ENCODE data around the gene INTS1.
"Not testable (repeated sequence)": the region's sequence is repeated elsewhere in the genome, so short reads cannot be mapped to it uniquely, and the experiment has no call there.

Gene INTS1

GRCh38 chr7:1525409-1525808 lies 21.2 kb upstream of the INTS1 start:
- no peak overlapping the region for H3K4me2 ChIP-seq (ENCODE audit: low read length)
- no peaks in the 10 kb centered on the region for H3K27me3 ChIP-seq (ENCODE audit: control insufficient read depth, insufficient read depth, low read length)
- peaks cover 4% of the 10 kb centered on the region for H3K4me1 ChIP-seq
- no peaks in the 10 kb centered on the region for H3K9me3 ChIP-seq (ENCODE audit: control insufficient read depth, low read length)
- no peak overlapping the region for H3K27ac ChIP-seq
- H3K4me3 ChIP-seq (ENCODE audit: low read depth, low read length): no peak overlapping the region
- H2AFZ ChIP-seq: no peak overlapping the region
- no peaks in the 10 kb centered on the region for H3K36me3 ChIP-seq (ENCODE audit: control insufficient read depth, insufficient read depth, low read length)
- H3K79me2 ChIP-seq: no peaks in the 10 kb centered on the region
- no peak for TF ChIP-seq CTCF (IDR thresholded peaks at IDR 0.05)
- no peak overlapping the region for H3K9ac ChIP-seq

- Histone ChIP-seq H3K79me2 (no peaks in the 10 kb centered on the region), H3K27me3 (ENCODE audit: control insufficient read depth, insufficient read depth, low read length) (no peaks in the 10 kb centered on the region)
- no peak for TF ChIP-seq CTCF (IDR thresholded peaks at IDR 0.05)
Measured at GRCh38 chr7:1523844-1524243, 19.7 kb upstream of the INTS1 start.

GRCh38 chr7:1523208-1523607 lies 19.0 kb upstream of the INTS1 start:
- no peaks in the 10 kb centered on the region for H3K36me3 ChIP-seq (ENCODE audit: control insufficient read depth, insufficient read depth, low read length)
- no peak overlapping the region for H3K4me3 ChIP-seq (ENCODE audit: low read depth, low read length)
- no peaks in the 10 kb centered on the region for H3K79me2 ChIP-seq
- H3K4me1 ChIP-seq: no peaks in the 10 kb centered on the region
- no peak overlapping the region for H2AFZ ChIP-seq
- no peak overlapping the region for H3K27ac ChIP-seq
- H3K9me3 ChIP-seq (ENCODE audit: control insufficient read depth, low read length): no peaks in the 10 kb centered on the region
- no peak overlapping the region for H3K9ac ChIP-seq
- no peaks in the 10 kb centered on the region for H3K27me3 ChIP-seq (ENCODE audit: control insufficient read depth, insufficient read depth, low read length)
- no peak for TF ChIP-seq CTCF (IDR thresholded peaks at IDR 0.05)
- H3K4me2 ChIP-seq (ENCODE audit: low read length): no peak overlapping the region

More at GRCh38 chr7:1523844-1524243, 19.7 kb upstream of the INTS1 start:
- Histone ChIP-seq H3K36me3 (ENCODE audit: control insufficient read depth, insufficient read depth, low read length) (no peaks in the 10 kb centered on the region), H3K4me2 (ENCODE audit: low read length) (no peak overlapping the region), H2AFZ (no peak overlapping the region), H3K27ac (no peak overlapping the region), H3K9ac (no peak overlapping the region), H3K4me1 (no peaks in the 10 kb centered on the region), H3K9me3 (ENCODE audit: control insufficient read depth, low read length) (no peaks in the 10 kb centered on the region), H3K4me3 (ENCODE audit: low read depth, low read length) (no peak overlapping the region)

- H2AFZ ChIP-seq: no peak overlapping the region
- no peak for TF ChIP-seq CTCF (IDR thresholded peaks at IDR 0.05)
- no peaks in the 10 kb centered on the region for H3K9me3 ChIP-seq (ENCODE audit: control insufficient read depth, low read length)
- H3K9ac ChIP-seq: no peak overlapping the region
- no peaks in the 10 kb centered on the region for H3K36me3 ChIP-seq (ENCODE audit: control insufficient read depth, insufficient read depth, low read length)
- H3K4me3 ChIP-seq (ENCODE audit: low read depth, low read length): no peak overlapping the region
- H3K27me3 ChIP-seq (ENCODE audit: control insufficient read depth, insufficient read depth, low read length): no peaks in the 10 kb centered on the region
- H3K27ac ChIP-seq: no peak overlapping the region
- no peaks in the 10 kb centered on the region for H3K79me2 ChIP-seq
- H3K4me1 ChIP-seq: no peaks in the 10 kb centered on the region
- H3K4me2 ChIP-seq (ENCODE audit: low read length): no peak overlapping the region
Measured at GRCh38 chr7:1521456-1521855, 17.3 kb upstream of the INTS1 start.

- no peak overlapping the region for H3K4me3 ChIP-seq (ENCODE audit: low read depth, low read length)
Measured at GRCh38 chr7:1520539-1521234, 16.5 kb upstream of the INTS1 start.

GRCh38 chr7:1519322-1519922 lies 15.2 kb upstream of the INTS1 start:
- not testable (repeated sequence) for H3K4me1 ChIP-seq; H3K9me3 ChIP-seq (ENCODE audit: control insufficient read depth, low read length); H3K27ac ChIP-seq; H3K4me2 ChIP-seq (ENCODE audit: low read length); H3K36me3 ChIP-seq (ENCODE audit: control insufficient read depth, insufficient read depth, low read length); H2AFZ ChIP-seq; H3K4me3 ChIP-seq (ENCODE audit: low read depth, low read length); H3K79me2 ChIP-seq; H3K27me3 ChIP-seq (ENCODE audit: control insufficient read depth, insufficient read depth, low read length); H3K9ac ChIP-seq

More at GRCh38 chr7:1520539-1521234, 16.5 kb upstream of the INTS1 start:
- no peaks in the 10 kb centered on the region for H3K4me1 ChIP-seq
- no peak overlapping the region for H2AFZ ChIP-seq
- H3K27me3 ChIP-seq (ENCODE audit: control insufficient read depth, insufficient read depth, low read length): no peaks in the 10 kb centered on the region
- no peak overlapping the region for H3K9ac ChIP-seq
- H3K9me3 ChIP-seq (ENCODE audit: control insufficient read depth, low read length): no peaks in the 10 kb centered on the region
- H3K4me2 ChIP-seq (ENCODE audit: low read length): no peak overlapping the region
- TF ChIP-seq CTCF (IDR thresholded peaks at IDR 0.05): no peak
- H3K36me3 ChIP-seq (ENCODE audit: control insufficient read depth, insufficient read depth, low read length): no peaks in the 10 kb centered on the region
- no peaks in the 10 kb centered on the region for H3K79me2 ChIP-seq
- no peak overlapping the region for H3K27ac ChIP-seq

Data from parathyroid adenoma (tissue), 2 donors.